ENCODE measurements around the gene PRKCE. TPM values are rescaled to one million over a fixed set of nuclear protein-coding genes. Genes with fewer than 3 reads are reported as not detected.

The PRKCE gene
- total RNA-seq, 2 donors from 2014 or later, result 7.2 to 25.4 TPM

- Histone ChIP-seq H3K36me3 (no peaks in the 10 kb centered on the region), H3K9me3 (no peaks in the 10 kb centered on the region), H3K27me3 (replicated peaks; ENCODE audit: insufficient read depth) (no peaks in the 10 kb centered on the region), H3K4me3 (no peak overlapping the region), H3K27ac (peak overlapping the region in 1 of 2 donors; percentile 40), H3K4me1 (replicated peaks) (peaks cover 22% of the 10 kb centered on the region)
- TF ChIP-seq CTCF (IDR thresholded peaks at IDR 0.05), result peak in 1 of 4 experiments; percentile 23
- TF ChIP-seq POLR2AphosphoS5 (IDR thresholded peaks at IDR 0.05), result peak; percentile 46
- no peak for TF ChIP-seq POLR2A (IDR thresholded peaks at IDR 0.05)
- 32% methylated on average over 5 of the region's 5 CpGs for WGBS
- no peak for DNase-seq (ENCODE audit: low spot score)
- intact Hi-C loops (cut with DNase I), result no loop called here
These were observed 377.9 kb downstream of the PRKCE start for GRCh38 chr2:46029332-46029811.

- peak overlapping the region in 1 of 2 donors; percentile 31 for H3K27ac ChIP-seq
These were observed 378.9 kb downstream of the PRKCE start for GRCh38 chr2:46030330-46030729.

DNA sequence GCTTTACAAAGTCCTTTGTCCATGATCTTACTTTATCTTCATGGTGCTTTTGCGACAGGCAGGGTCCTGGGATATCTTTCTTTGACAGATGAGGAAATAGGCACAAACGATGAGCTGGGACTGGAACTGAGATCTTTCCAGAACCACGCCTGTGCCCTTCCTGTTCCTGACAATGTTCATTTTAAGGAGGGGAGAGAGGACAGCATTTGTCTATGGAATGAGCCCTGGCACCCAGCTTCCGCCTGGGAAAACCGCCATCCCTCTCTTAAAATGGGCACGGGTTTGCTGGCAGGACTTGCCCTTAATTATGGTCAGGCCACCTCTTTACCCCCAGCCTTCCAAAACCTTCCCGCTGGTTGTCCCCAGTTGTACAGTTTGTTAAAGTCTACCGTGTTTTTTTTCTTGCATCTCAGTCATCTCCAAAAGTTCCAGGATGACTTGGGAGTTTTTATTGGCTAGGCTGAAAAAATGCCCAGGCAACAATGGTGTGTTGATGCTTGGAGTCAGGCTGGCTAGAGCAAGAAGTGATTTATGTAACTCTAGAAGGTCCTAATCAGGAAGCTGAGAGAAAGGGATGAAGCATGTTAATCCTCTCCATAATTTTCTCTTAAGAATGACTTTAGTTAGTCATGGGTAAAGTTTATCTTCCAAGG is 380.8 kb downstream of the PRKCE start:
- intact Hi-C loops (cut with DNase I), result no loop called here
- peak overlapping the region; percentile 3 to 44 for H3K27ac ChIP-seq

More at GRCh38 chr2:46030330-46030729, 378.9 kb downstream of the PRKCE start:
- no peaks in the 10 kb centered on the region for H3K9me3 ChIP-seq
- H3K4me1 ChIP-seq (replicated peaks), result peaks cover 20% of the 10 kb centered on the region
- no peaks in the 10 kb centered on the region for H3K36me3 ChIP-seq
- no peak for TF ChIP-seq CTCF (IDR thresholded peaks at IDR 0.05)
- no peak for TF ChIP-seq POLR2A (IDR thresholded peaks at IDR 0.05)
- no peak for TF ChIP-seq POLR2AphosphoS5 (IDR thresholded peaks at IDR 0.05)
- 97% methylated on average over 2 of the region's 2 CpGs for WGBS
- no peaks in the 10 kb centered on the region for H3K27me3 ChIP-seq (replicated peaks; ENCODE audit: insufficient read depth)
- intact Hi-C loops (cut with DNase I), result no loop called here
- no peak for DNase-seq (ENCODE audit: low spot score)
- no peak overlapping the region for H3K4me3 ChIP-seq

GRCh38 chr2:46032996-46033395 is 381.5 kb downstream of the PRKCE start:
- no peak for TF ChIP-seq POLR2AphosphoS5 (IDR thresholded peaks at IDR 0.05)
- TF ChIP-seq CTCF (IDR thresholded peaks at IDR 0.05), result no peak
- TF ChIP-seq POLR2A (IDR thresholded peaks at IDR 0.05), result no peak
- Histone ChIP-seq H3K4me3 (no peak overlapping the region), H3K27ac (peak overlapping the region in 1 of 2 donors; percentile 44), H3K4me1 (replicated peaks) (peaks cover 17% of the 10 kb centered on the region), H3K27me3 (replicated peaks; ENCODE audit: insufficient read depth) (no peaks in the 10 kb centered on the region), H3K36me3 (no peaks in the 10 kb centered on the region), H3K9me3 (no peaks in the 10 kb centered on the region)
- 85% methylated on average over 5 of the region's 5 CpGs for WGBS
- no peak for DNase-seq (ENCODE audit: low spot score)
- intact Hi-C loops (cut with DNase I), result no loop called here

More for the DNA sequence above, 380.8 kb downstream of the PRKCE start:
- DNase-seq (ENCODE audit: low spot score), result no peak
- TF ChIP-seq CTCF (IDR thresholded peaks at IDR 0.05), result no peak
- no peak for TF ChIP-seq POLR2AphosphoS5 (IDR thresholded peaks at IDR 0.05)
- TF ChIP-seq POLR2A (IDR thresholded peaks at IDR 0.05), result no peak
- Histone ChIP-seq H3K27me3 (replicated peaks; ENCODE audit: insufficient read depth) (no peaks in the 10 kb centered on the region), H3K9me3 (no peaks in the 10 kb centered on the region), H3K4me1 (replicated peaks) (peaks cover 15% of the 10 kb centered on the region), H3K36me3 (no peaks in the 10 kb centered on the region), H3K4me3 (no peak overlapping the region)
- 39% methylated on average over 8 of the region's 8 CpGs for WGBS

DNA sequence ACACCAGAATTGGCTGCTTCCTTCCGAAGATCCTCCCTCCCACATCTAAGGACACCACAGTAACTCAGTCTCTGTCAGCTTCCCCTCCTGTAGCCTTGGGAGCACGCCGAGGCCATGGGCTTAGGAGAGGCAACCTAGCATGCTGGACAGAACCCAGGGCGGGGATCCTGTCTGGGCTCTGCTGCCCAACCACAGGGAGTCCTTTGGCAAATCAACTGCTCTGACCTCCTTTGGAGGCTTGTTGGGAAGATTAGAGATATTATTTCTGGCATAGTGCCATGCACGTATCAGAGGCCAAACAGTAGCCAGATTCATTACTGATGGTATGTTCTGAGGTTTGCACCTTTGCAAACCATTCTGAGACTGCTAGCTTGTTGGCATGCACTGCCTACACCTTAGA is 383.1 kb downstream of the PRKCE start:
- TF ChIP-seq CTCF (IDR thresholded peaks at IDR 0.05) (no peak), POLR2A (IDR thresholded peaks at IDR 0.05) (no peak), POLR2AphosphoS5 (IDR thresholded peaks at IDR 0.05) (no peak)
- Histone ChIP-seq H3K9me3 (no peaks in the 10 kb centered on the region), H3K4me3 (no peak overlapping the region), H3K27me3 (replicated peaks; ENCODE audit: insufficient read depth) (no peaks in the 10 kb centered on the region), H3K27ac (no peak overlapping the region), H3K4me1 (replicated peaks) (peaks cover 18% of the 10 kb centered on the region), H3K36me3 (no peaks in the 10 kb centered on the region)
- no peak for DNase-seq (ENCODE audit: low spot score)
- intact Hi-C loops (cut with DNase I), result no loop called here
- 85% methylated on average over 5 of the region's 5 CpGs for WGBS
